KOPT-K1 (cell line): ENCODE data around the gene KHSRP.
A peak's percentile ranks its signal among the peaks of the same experiment; 100 is the strongest.
"Not testable (repeated sequence)": the region's sequence is repeated elsewhere in the genome, so short reads cannot be mapped to it uniquely, and the experiment has no call there.

Source experiments
- H3K27ac ChIP-seq: fragments of 200-600 bp; sonication (generic); 2 replicates; pipeline ENCODE4 v1.5.1; 2016; ENCODE audit warnings: antibody characterized with exemption, mild to moderate bottlenecking, low read depth, low read length; ENCODE audit not compliant: poor library complexity, severe bottlenecking
- H3K36me3 ChIP-seq: fragments of 200-600 bp; sonication (generic); 2 replicates; pipeline ENCODE4 v1.5.1; 2017; ENCODE audit warnings: antibody characterized with exemption, mild to moderate bottlenecking, low read length, moderate library complexity; ENCODE audit not compliant: insufficient read depth
- H3K9me3 ChIP-seq: fragments of 200-600 bp; sonication (generic); 2 replicates; pipeline ENCODE4 v1.5.1; 2017; ENCODE audit warnings: antibody characterized with exemption, low read length, mild to moderate bottlenecking; ENCODE audit not compliant: insufficient read depth, poor library complexity, severe bottlenecking

The KHSRP gene

DNA sequence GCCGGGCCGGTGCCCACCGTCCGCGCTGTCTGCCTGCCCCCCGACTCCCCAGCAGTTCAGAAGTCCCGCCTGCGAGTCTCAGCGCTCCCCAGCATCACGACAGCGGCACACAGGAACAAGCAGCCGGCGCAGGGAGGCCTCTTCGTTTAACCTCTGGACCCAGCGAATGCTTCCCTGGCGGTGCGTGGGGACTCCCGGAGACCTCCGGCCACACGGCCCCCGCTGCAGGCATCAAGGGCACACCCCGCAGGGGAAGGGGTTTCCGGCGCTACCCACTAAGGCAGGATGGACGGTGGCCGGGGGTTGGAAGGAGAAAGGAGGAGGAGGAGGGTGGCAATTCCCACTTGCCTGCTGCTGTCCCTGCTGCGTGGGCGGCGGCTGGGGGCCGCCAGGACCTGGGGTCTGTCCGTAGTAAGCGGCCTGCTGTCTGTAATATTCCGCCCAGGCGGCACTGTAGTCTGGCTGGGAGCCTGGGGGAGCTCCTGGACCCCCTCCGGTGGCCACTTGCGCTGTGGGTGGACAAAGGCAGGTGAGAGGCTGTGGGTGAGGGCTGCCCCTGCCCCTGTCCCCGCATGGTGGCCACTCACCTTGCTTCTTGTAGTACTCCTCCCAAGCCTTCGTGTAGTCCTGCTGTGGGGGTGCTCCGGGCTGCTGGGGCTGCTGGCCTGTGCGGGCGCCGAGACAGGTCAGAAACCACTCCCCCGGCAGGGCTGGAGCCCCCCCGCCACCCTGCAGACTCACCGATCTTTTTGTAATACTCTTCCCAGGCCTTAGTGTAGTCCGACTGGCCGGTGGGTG lies 9.6 kb downstream of the KHSRP start:
- Histone ChIP-seq H3K36me3 (peaks cover 79% of the 10 kb centered on the region), H3K27ac (no peak overlapping the region), H3K9me3 (no peaks in the 10 kb centered on the region)

DNA sequence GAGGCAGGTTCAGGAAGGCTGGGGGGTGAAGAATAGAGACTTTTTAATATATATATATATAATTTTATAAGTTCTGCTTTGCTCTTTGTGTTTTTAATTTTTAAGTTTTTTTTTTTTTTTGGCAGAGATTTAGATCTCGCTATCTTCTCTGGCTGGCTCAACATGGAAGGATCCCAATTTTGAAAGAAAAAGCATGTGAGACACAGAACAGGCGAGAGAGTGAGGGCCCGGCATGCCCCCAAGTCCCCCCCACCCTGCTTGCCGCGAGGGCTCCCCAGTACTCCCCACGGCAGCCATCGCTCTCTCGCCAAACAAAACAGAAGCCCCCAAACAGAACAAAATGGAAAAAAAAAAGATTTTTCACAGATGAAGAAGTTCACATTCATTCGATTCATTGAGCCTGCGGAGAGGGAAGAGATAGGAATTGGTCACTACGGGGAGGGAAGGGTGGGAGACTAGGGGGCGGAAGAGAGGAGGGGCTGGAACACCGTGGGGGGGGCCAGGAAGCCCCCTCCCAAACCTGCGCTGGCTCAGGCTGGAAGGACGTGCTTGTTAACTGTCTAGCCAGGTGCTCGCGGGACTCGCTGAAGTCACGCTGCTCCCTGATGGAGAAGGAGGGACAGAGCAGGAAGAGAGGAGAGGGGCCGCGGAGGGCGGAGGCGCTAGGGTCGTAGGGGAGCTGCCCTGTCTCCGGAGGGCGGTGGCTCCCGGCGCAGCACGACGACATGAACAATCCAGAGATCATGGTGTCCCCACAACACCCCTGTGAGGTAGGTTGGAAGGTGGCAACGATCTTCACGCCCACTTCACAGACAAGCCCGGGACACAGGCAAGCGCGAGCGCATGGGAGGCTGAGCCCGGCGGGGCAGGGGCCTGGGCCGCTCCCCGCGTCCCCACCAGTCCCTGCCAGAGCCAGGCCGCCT lies 10.6 kb downstream of the KHSRP start:
- no peaks in the 10 kb centered on the region for H3K9me3 ChIP-seq
- no peak overlapping the region for H3K27ac ChIP-seq
- H3K36me3 ChIP-seq, result peaks cover 69% of the 10 kb centered on the region

DNA sequence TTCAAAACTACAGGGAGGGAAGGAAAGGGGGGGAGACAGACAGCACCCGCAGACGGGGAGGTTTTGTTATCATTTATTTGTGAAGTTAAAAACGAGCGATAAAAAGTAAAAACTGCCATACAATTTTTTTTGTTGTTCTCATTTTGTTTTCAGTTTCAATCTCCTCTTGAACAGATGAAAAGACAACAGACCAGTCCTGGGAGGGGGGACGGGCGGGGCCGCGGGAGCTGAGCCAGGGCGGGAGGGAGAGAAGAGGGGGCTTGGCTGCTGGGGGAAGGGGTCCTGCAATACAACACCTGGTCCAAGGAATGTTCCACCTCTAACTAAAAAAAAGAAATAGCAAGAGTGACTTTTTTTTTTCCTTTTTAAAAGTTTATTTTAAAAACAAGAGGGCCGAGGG lies 11.3 kb downstream of the KHSRP start:
- Histone ChIP-seq H3K27ac (no peak overlapping the region), H3K9me3 (no peaks in the 10 kb centered on the region), H3K36me3 (peaks cover 62% of the 10 kb centered on the region)

DNA sequence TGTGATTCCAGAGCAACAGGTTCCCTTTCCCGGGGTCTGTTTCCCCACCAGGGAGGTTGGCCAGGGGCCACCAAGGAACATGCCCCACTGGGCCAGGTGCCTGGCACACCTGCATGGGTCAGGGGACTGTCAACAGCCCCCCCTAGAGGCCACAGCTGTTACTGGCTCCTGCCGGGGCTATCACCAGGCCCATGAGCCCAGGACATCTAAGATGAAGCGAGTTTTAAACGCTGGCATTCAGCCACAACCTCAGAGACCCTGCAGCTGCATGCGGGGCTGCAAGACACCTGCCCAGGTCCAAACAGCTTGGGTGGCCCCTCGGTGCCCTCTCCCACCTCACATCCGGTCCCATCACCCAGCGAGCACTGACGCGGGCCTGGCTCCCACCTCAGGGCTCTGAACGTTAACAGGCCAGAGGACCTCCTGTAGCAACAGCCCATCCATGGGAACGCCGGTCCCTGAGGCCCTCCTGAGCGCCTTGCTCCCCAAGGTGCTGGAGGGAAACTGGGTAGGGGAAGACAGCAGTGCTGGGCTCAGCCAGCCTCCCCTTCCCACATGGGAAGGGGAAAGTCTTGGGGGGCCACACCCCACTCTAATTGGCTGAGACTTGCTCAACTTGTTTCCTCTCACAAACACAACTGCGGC lies 12.0 kb downstream of the KHSRP start:
- no peaks in the 10 kb centered on the region for H3K9me3 ChIP-seq
- H3K27ac ChIP-seq, result no peak overlapping the region
- peaks cover 55% of the 10 kb centered on the region for H3K36me3 ChIP-seq

DNA sequence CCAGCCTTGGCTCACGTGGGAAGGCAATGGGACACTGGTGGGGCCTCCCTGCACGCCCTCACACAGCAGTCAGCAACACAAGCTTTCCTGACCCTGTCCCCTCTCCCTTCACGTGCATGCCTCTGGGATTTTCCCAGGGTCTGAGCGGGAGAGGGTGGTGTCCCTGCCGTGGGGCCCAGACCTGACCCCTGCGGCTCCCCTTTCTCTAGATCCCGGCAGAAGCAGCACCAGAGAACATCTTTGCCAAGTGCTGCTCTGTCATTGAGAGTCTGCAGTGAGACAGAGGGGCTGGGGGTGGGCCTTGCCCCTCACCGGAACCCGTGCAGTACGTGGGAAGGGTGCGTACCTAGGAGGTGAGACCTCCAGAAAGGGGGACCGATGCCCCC lies 12.6 kb downstream of the KHSRP start:
- no peaks in the 10 kb centered on the region for H3K9me3 ChIP-seq
- peaks cover 50% of the 10 kb centered on the region for H3K36me3 ChIP-seq
- no peak overlapping the region for H3K27ac ChIP-seq

DNA sequence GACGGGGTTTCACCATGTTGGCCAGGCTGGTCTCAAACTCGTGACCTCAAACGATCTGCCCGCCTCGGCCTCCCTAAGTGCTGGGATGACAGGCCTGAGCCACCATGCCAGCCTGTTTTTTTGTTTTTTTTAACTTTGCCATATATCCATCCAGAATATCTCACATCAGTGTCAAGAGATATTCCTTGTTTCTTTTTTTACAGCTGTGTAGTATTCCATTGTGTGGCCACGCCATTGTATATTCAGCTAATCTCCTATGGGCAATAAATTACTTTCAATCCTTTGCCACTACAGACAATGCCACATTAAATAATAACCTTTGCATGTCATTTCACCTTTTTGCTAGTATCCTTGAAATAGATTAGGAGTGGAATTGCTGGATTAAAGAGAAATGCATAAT lies 15.3 kb downstream of the KHSRP start:
- no peaks in the 10 kb centered on the region for H3K9me3 ChIP-seq
- H3K27ac ChIP-seq, result no peak overlapping the region
- peaks cover 23% of the 10 kb centered on the region for H3K36me3 ChIP-seq

DNA sequence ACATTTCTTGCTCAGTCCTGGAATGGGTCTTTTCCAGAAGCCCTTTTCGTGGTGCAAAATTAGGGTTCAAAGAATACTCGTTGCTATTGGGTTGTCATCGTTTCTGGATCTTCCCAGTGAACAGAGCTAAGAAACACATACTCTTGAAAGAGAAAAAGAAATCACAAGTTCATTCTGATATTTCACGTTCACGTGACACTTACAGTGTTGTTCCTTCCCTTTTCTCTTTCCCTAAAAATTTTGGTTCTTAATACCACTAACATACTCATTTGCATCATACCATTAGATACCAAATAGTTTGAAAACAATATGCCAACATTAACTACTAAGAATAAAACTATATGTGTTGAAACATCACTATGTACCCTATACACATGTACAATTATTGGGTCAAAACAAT lies 18.2 kb downstream of the KHSRP start:
- Histone ChIP-seq H3K9me3 (no peaks in the 10 kb centered on the region), H3K36me3 (no peaks in the 10 kb centered on the region), H3K27ac (no peak overlapping the region)

DNA sequence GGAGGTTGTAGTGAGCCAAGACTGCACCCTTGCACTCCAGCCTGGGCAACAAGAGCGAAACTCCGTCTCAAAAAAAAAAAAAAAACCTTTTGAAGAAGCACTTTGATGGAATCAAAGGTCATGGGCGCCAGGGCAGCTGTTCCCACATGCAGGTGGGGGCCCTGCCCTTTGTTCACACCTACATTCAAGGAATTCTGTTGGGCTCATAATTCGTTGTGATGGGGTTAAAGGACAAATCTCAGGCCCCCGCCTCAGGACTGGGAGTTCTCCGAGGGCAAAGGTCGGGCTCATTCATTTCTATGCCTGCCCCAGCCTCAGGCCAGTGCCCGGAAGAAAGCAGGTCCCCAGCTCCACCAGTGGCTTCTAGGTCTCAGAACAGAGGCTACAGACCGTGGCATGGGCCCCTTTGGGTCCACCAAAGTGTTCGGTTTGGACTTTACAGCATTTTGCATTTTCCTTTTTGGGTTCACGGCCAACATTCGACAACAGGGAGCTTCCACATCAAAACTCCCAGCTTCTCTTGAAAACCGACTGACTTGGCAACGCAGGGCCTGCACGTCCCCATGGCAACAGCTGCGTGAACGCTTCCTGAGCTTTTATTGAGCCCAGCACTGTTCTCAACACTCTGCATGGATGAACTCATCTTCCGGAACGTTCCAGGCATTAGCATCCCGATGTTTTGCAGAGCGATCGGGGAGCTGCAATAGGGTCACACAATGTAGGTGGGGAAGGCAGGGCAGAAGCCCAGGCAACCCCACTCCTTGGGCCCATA lies 21.6 kb downstream of the KHSRP start:
- no peak overlapping the region for H3K27ac ChIP-seq
- no peaks in the 10 kb centered on the region for H3K36me3 ChIP-seq
- H3K9me3 ChIP-seq, result no peaks in the 10 kb centered on the region

DNA sequence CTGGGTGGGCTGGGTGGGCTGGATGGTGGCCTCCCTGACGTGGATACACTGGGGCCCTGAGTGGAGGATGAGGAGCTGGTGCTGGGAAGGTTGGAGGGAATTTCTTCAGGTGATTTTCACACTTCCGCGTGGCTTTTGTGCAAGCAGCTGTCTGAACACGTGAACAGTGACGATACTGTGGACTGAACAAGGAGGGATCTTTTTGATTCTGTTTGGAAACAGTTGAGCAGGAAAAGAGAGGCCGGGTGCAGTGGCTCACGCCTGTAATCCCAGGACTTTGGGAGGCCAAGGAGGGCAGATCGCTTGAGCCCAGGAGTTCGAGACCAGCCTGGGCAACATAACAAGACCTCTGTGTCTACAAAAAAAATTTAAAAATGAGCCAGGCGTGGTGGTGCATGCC lies 22.6 kb downstream of the KHSRP start:
- Histone ChIP-seq H3K36me3 (no peaks in the 10 kb centered on the region), H3K9me3 (no peaks in the 10 kb centered on the region), H3K27ac (no peak overlapping the region)

DNA sequence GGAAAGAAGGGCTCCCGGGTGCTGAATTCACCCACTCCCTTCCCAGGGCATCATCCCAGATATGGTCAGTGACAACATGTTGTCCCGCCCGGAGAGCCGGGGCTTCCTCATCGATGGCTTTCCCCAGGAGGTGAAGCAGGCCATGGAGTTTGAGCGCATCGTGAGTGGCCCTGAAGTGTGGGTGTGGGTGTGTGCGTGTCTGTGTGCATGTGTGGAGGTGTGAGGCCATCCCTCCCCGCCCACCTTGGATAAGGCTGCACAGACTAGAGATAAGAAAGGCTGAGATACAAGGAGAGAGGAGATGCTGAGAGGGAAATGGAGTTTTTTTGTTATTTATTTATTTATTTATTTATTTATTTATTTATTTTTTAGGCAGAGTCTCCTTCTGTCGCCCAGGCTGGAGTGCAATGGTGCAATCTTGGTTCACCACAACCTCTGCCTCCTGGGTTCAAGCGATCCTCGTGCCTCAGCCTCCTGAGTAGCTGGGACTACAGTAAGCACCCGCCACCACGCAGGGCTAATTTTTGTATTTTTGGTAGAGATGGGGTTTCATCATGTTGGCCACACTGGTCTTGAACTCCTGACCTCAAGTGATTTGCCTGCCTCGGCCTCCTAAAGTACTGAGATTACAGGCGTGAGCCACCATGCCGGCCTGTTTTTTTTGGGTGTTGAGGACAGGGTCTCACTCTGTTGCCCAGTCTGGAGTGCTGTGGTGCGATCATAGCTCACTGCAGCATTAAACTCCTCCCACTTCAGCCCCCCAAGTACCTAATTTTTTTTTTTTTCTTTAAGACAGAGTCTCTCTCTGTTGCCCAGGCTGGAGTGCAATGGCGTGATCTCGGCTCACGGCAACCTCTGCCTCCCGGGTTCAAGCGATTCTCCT lies 24.3 kb downstream of the KHSRP start:
- not testable (repeated sequence) for H3K9me3 ChIP-seq, H3K27ac ChIP-seq, H3K36me3 ChIP-seq

DNA sequence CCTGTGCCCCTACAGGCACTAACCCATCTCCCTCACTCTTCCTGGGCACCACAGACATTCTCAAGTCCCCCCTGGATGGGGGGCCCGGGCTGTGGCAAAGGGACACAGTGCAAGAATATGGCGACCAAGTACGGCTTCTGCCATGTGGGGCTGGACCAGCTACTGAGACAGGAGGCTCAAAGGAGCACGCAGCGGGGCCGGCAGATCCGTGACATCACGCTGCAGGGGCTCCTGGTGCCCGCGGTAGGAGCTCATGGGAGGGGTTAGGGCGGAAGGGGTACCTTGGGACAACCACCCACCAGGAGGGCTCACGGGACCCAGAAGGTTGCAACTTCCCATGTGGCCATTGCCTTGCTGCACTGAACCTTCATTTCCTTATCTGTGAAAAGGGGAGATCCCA lies 28.3 kb downstream of the KHSRP start:
- no peak overlapping the region for H3K27ac ChIP-seq
- no peaks in the 10 kb centered on the region for H3K9me3 ChIP-seq
- peaks cover 6% of the 10 kb centered on the region for H3K36me3 ChIP-seq

DNA sequence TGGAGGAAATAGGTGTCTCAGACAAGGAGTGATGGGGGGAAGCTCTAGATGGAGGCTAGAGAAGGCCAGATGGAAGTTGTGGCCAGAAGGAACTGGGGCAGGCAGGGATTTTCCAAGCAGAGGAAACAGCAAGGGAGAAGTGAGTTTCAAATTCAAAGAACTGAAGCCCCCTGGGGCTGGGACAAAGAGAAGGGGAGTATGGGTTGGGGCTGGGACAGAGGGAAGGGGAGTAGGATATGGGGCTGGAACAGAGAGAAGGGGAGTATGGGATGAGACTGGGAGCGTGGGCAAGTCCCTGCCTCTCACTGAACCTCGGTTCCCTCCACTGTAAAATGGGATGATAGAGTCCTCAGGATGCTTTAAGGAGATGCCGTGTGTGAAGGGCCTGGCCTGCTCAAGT lies 29.8 kb downstream of the KHSRP start:
- Histone ChIP-seq H3K27ac (no peak overlapping the region), H3K9me3 (no peaks in the 10 kb centered on the region), H3K36me3 (peaks cover 16% of the 10 kb centered on the region)

DNA sequence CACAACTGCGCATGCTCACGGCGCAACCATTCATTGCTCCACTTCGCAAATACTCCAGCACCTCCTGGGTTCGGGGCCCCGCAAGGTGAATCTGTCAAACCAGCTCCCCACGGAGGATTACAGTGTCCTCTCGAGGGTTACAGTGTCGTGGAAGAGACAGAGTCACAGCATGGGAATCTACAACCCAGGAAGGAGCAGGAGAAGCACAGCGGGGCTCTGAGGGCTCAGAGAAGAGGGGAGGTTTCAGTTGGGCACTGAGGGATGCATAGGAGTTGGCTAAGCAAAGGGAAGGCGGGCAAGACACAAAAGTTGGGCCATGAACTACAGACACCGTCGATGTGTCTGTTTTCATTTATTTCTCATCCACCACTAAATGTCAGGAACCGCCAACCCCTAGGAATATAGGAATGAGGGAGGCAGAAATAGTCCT lies 30.6 kb downstream of the KHSRP start:
- no peaks in the 10 kb centered on the region for H3K9me3 ChIP-seq
- peak overlapping the region; percentile 81 for H3K27ac ChIP-seq
- peaks cover 23% of the 10 kb centered on the region for H3K36me3 ChIP-seq
